GM23338 (cell line): Measurements from ENCODE around the gene MAPRE2. TPM values are rescaled to one million over a fixed set of nuclear protein-coding genes. Genes with fewer than 3 reads are reported as not detected.

Source experiments
- ATAC-seq: fragments of 200-7000 bp; cut with Tn5 transposase; 3 replicates; pipeline ENCODE4 v1.9.1; 2020
- DNase-seq: peaks from one replicate; pipeline ENCODE4 v3.0.0-alpha.2; 2015; ENCODE audit warnings: low spot score
- H2AFZ ChIP-seq: fragments of 200-600 bp; sonication (generic); 2 replicates; pipeline ENCODE4 v1.8.0; 2016; ENCODE audit warnings: antibody characterized with exemption, mild to moderate bottlenecking, moderate library complexity
- H3F3A ChIP-seq: fragments of 200-600 bp; sonication (generic); replicated peaks from 2 replicates; pipeline ENCODE4 v1.8.0; 2017; ENCODE audit warnings: antibody characterized with exemption, mixed run types, low read depth
- H3K27ac ChIP-seq: fragments of 200-600 bp; sonication (generic); 2 replicates; pipeline ENCODE4 v1.6.1; 2016; ENCODE audit warnings: low read depth
- H3K27me3 ChIP-seq: fragments of 200-600 bp; sonication (generic); 2 replicates; pipeline ENCODE4 v1.8.0; 2016; ENCODE audit warnings: mild to moderate bottlenecking, mixed run types, moderate library complexity; ENCODE audit not compliant: insufficient read depth
- H3K36me3 ChIP-seq: fragments of 200-600 bp; sonication (generic); 2 replicates; pipeline ENCODE4 v1.8.0; 2016; ENCODE audit warnings: mild to moderate bottlenecking; ENCODE audit not compliant: insufficient read depth
- H3K4me1 ChIP-seq: fragments of 200-600 bp; sonication (generic); 2 replicates; pipeline ENCODE4 v1.8.0; 2016; ENCODE audit warnings: mild to moderate bottlenecking, moderate library complexity; ENCODE audit not compliant: insufficient read depth
- H3K4me2 ChIP-seq: fragments of 200-600 bp; sonication (generic); 2 replicates; pipeline ENCODE4 v1.7.1; 2017; ENCODE audit warnings: mixed run types
- H3K4me3 ChIP-seq: fragments of 200-600 bp; sonication (generic); 2 replicates; pipeline ENCODE4 v1.6.1; 2016; ENCODE audit warnings: mixed run types
- H3K79me2 ChIP-seq: fragments of 200-600 bp; sonication (generic); replicated peaks from 2 replicates; pipeline ENCODE4 v1.8.0; 2017; ENCODE audit warnings: mild to moderate bottlenecking; ENCODE audit not compliant: insufficient read depth
- H3K9me2 ChIP-seq: fragments of 200-600 bp; sonication (generic); 2 replicates; pipeline ENCODE4 v1.8.0; 2017; ENCODE audit not compliant: insufficient read depth
- H4K20me1 ChIP-seq: fragments of 200-600 bp; sonication (generic); replicated peaks from 2 replicates; pipeline ENCODE4 v1.8.0; 2017; ENCODE audit warnings: mild to moderate bottlenecking; ENCODE audit not compliant: insufficient read depth
- H3K27ac Mint-ChIP-seq: 2 replicates; pipeline ENCODE4 v1.8.0; 2020; ENCODE audit warnings: inconsistent platforms, mild to moderate bottlenecking, moderate library complexity, mixed read lengths
- H3K27me3 Mint-ChIP-seq: 3 replicates; pipeline ENCODE4 v1.8.0; 2022; ENCODE audit warnings: low read depth, mild to moderate bottlenecking, moderate library complexity, mixed read lengths, inconsistent platforms; ENCODE audit not compliant: insufficient read depth, poor library complexity
- H3K36me3 Mint-ChIP-seq: 3 replicates; pipeline ENCODE4 v1.8.0; 2021; ENCODE audit warnings: low read depth, mild to moderate bottlenecking, inconsistent platforms, moderate library complexity, mixed read lengths
- H3K4me1 Mint-ChIP-seq: 3 replicates; pipeline ENCODE4 v1.8.0; 2020; ENCODE audit warnings: mild to moderate bottlenecking, inconsistent platforms, mixed read lengths
- H3K4me3 Mint-ChIP-seq: 3 replicates; pipeline ENCODE4 v1.8.0; 2021; ENCODE audit warnings: moderate library complexity, mild to moderate bottlenecking, inconsistent platforms, mixed read lengths
- H3K9me3 Mint-ChIP-seq: 3 replicates; pipeline ENCODE4 v1.8.0; 2020; ENCODE audit warnings: moderate library complexity, mild to moderate bottlenecking, inconsistent platforms, mixed read lengths
- CREB1 ChIP-seq: fragments of 250-450 bp; sonication (Bioruptor Pico); IDR thresholded peaks from 2 replicates; pipeline ENCODE4 v1.5.0; 2020; ENCODE audit warnings: low read depth, mild to moderate bottlenecking, moderate library complexity
- CTCF ChIP-seq, 2 experiments: fragments of 200-600 bp in 1 of 2; sonication (generic) in 1 of 2; conservative IDR thresholded peaks; 2 replicates each; pipeline versions ENCODE4 v1.5.1 to v1.6.1; 2016 to 2017; ENCODE audit warnings: antibody characterized with exemption in 2 of 2, low read depth in 2 of 2, mild to moderate bottlenecking in 2 of 2, moderate library complexity in 1 of 2
- ETS1 ChIP-seq: IDR thresholded peaks from 2 replicates; pipeline ENCODE4 v1.6.1; 2016; ENCODE audit warnings: antibody characterized with exemption
- EZH2 ChIP-seq: fragments of 200-600 bp; sonication (generic); IDR thresholded peaks from one replicate; pipeline ENCODE4 v1.8.0; 2017; ENCODE audit warnings: antibody characterized with exemption, mild to moderate bottlenecking, low read depth; ENCODE audit not compliant: unreplicated experiment
- EZH2phosphoT487 ChIP-seq: fragments of 200-600 bp; sonication (generic); IDR thresholded peaks from one replicate; pipeline ENCODE4 v1.8.1; 2018; ENCODE audit warnings: antibody characterized with exemption; ENCODE audit not compliant: unreplicated experiment
- JUNB ChIP-seq: IDR thresholded peaks from one replicate; pipeline ENCODE4 v1.6.1; 2016; ENCODE audit warnings: antibody characterized with exemption; ENCODE audit not compliant: unreplicated experiment
- NANOG ChIP-seq: IDR thresholded peaks from 2 replicates; pipeline ENCODE4 v1.6.1; 2016; ENCODE audit warnings: antibody characterized with exemption, borderline replicate concordance
- POLR2AphosphoS5 ChIP-seq: IDR thresholded peaks from 2 replicates; pipeline ENCODE4 v1.6.1; 2016; ENCODE audit warnings: antibody characterized with exemption, low read depth
- REST ChIP-seq: IDR thresholded peaks from one replicate; pipeline ENCODE4 v1.6.1; 2018; ENCODE audit warnings: antibody characterized with exemption; ENCODE audit not compliant: unreplicated experiment
- STAT1 ChIP-seq: IDR thresholded peaks from one replicate; pipeline ENCODE4 v1.6.1; 2016; ENCODE audit warnings: antibody characterized with exemption; ENCODE audit not compliant: unreplicated experiment
- ZNF114 ChIP-seq: fragments of 250-450 bp; sonication (Bioruptor Pico); IDR thresholded peaks from 2 replicates; pipeline ENCODE4 v1.5.0; 2020; ENCODE audit warnings: mild to moderate bottlenecking, moderate library complexity
- ZNF331 ChIP-seq: fragments of 250-450 bp; sonication (Bioruptor Pico); IDR thresholded peaks from 2 replicates; pipeline ENCODE4 v1.5.0; 2020; ENCODE audit warnings: low read depth, mild to moderate bottlenecking, moderate library complexity
- ZNF462 ChIP-seq: fragments of 250-450 bp; sonication (Bioruptor Pico); IDR thresholded peaks from 2 replicates; pipeline ENCODE4 v1.5.0; 2020; ENCODE audit warnings: mild to moderate bottlenecking, moderate library complexity
- polyA plus RNA-seq: library from polyadenylated mRNA; unstranded; fragments of >200 nt; fragmentation: Nextera tagmentation; extraction: Ambion mirVana; gene quantifications from 2 replicates; pipeline ENCODE4 v1.2.1, GENCODE V29; 2016
- total RNA-seq: library from RNA; depleted of rRNA; stranded (reverse); fragments of >200 nt; shearing (Covaris generic); gene quantifications from 2 replicates; pipeline ENCODE4 v1.2.3, GENCODE V29; 2014

Gene MAPRE2
- total and polyA plus RNA-seq, 2 experiments from 2014 or later, result 17.8 to 40.4 TPM

- Histone ChIP-seq H3K4me1 (peaks cover 26% of the 10 kb centered on the region), H4K20me1 (no peaks in the 10 kb centered on the region), H3K36me3 (no peaks in the 10 kb centered on the region), H2AFZ (peak overlapping the region; percentile 53; the same call in 1 of the 2 replicates), H3K9me2 (peaks cover 4% of the 10 kb centered on the region; the same call in 1 of the 2 replicates), H3K4me2 (no peak overlapping the region), H3K27me3 (no peaks in the 10 kb centered on the region), H3K4me3 (no peak overlapping the region), H3F3A (no peaks in the 10 kb centered on the region), H3K27ac (no peak overlapping the region), H3K79me2 (peaks cover 21% of the 10 kb centered on the region)
- no peaks in the 10 kb centered on the region for H3K36me3 Mint-ChIP-seq
- DNase-seq, result no peak
- H3K4me1 Mint-ChIP-seq, result peaks cover 29% of the 10 kb centered on the region
- peaks cover 7% of the 10 kb centered on the region for H3K27me3 Mint-ChIP-seq
- no peak for ATAC-seq
- no peaks in the 10 kb centered on the region for H3K9me3 Mint-ChIP-seq
- H3K27ac Mint-ChIP-seq, result no peak overlapping the region
- H3K4me3 Mint-ChIP-seq, result no peak overlapping the region
- TF ChIP-seq JUNB (no peak), ETS1 (no peak), STAT1 (no peak), POLR2AphosphoS5 (no peak), EZH2phosphoT487 (no peak), CTCF (conservative IDR thresholded peaks at IDR 0.05; ENCODE audit: low read depth in 2 of 2) (no peak), REST (no peak), ZNF462 (CRISPR knock-in tag) (no peak), NANOG (no peak), EZH2 (no peak), ZNF114 (no peak), CREB1 (CRISPR knock-in tag) (no peak), ZNF331 (no peak)
Observed at GRCh38 chr18:35038881-35039491, 2.2 kb upstream of the MAPRE2 start.
